ENCODE results near the gene SURF4. TPM values are rescaled to one million over a fixed set of nuclear protein-coding genes. Genes with fewer than 3 reads are reported as not detected.
A peak's percentile ranks its signal among the peaks of the same experiment; 100 is the strongest.
"Not testable (repeated sequence)": the region's sequence is repeated elsewhere in the genome, so short reads cannot be mapped to it uniquely, and the experiment has no call there.

SURF4 gene
- total RNA-seq, 1 donor from 2014 or later = 66.5 TPM

GRCh38 chr9:133344071-133344470 is 31.8 kb downstream of the SURF4 start:
- DNase-seq (no peak), ATAC-seq (no peak)
- intact Hi-C loops (cut with micrococcal nuclease) = no loop called here

GRCh38 chr9:133342570-133342969 is 33.3 kb downstream of the SURF4 start:
- DNase-seq (no peak), ATAC-seq (no peak)
- intact Hi-C loops (cut with micrococcal nuclease) = no loop called here

- intact Hi-C loops (cut with micrococcal nuclease) = no loop called here
Measured at GRCh38 chr9:133342069-133342406, 33.8 kb downstream of the SURF4 start.

GRCh38 chr9:133341369-133342068 is 34.3 kb downstream of the SURF4 start:
- ATAC-seq (peak; percentile 64), DNase-seq (peak; percentile 72)
- intact Hi-C loops (cut with micrococcal nuclease) = no loop called here

More at GRCh38 chr9:133342069-133342406, 33.8 kb downstream of the SURF4 start:
- DNase-seq (no peak), ATAC-seq (no peak)

GRCh38 chr9:133340916-133341315 is 34.9 kb downstream of the SURF4 start:
- intact Hi-C loops (cut with micrococcal nuclease) = no loop called here

GRCh38 chr9:133340256-133340655 is 35.6 kb downstream of the SURF4 start:
- DNase-seq = no peak
- intact Hi-C loops (cut with micrococcal nuclease) = no loop called here
- no peak for ATAC-seq

More at GRCh38 chr9:133340916-133341315, 34.9 kb downstream of the SURF4 start:
- DNase-seq = no peak
- no peak for ATAC-seq

- intact Hi-C loops (cut with micrococcal nuclease) = no loop called here
- DNase-seq = no peak
Measured at GRCh38 chr9:133339641-133340040, 36.2 kb downstream of the SURF4 start.

GRCh38 chr9:133335924-133336811 is 39.7 kb downstream of the SURF4 start, which contains the start of gene SURF6:
Gene SURF6 (minus strand): TSS chr9:133336188. CDS start chr9:133336132, 56 bp downstream.
- DNase-seq (peak; percentile 95), ATAC-seq (peak; percentile 95)
- intact Hi-C loops (cut with micrococcal nuclease) = no loop called here

More at GRCh38 chr9:133339641-133340040, 36.2 kb downstream of the SURF4 start:
- ATAC-seq = no peak

- DNase-seq; ATAC-seq; intact Hi-C loops (cut with micrococcal nuclease): not testable (repeated sequence)
Measured at GRCh38 chr9:133334888-133335287, 41.0 kb downstream of the SURF4 start.

- DNase-seq (no peak), ATAC-seq (no peak)
- intact Hi-C loops (cut with micrococcal nuclease) = no loop called here
Measured at GRCh38 chr9:133334161-133334560, 41.7 kb downstream of the SURF4 start.

GRCh38 chr9:133333566-133333965 is 42.3 kb downstream of the SURF4 start:
- DNase-seq (no peak), ATAC-seq (no peak)
- intact Hi-C loops (cut with micrococcal nuclease) = no loop called here

GRCh38 chr9:133333011-133333410 is 42.8 kb downstream of the SURF4 start:
- DNase-seq = no peak
- ATAC-seq = no peak
- intact Hi-C loops (cut with micrococcal nuclease) = no loop called here

- intact Hi-C loops (cut with micrococcal nuclease) = no loop called here
- DNase-seq (no peak), ATAC-seq (no peak)
Measured at GRCh38 chr9:133332381-133332730, 43.5 kb downstream of the SURF4 start.

- DNase-seq (no peak), ATAC-seq (no peak)
- intact Hi-C loops (cut with micrococcal nuclease) = no loop called here
Measured at GRCh38 chr9:133331641-133332380, 44.0 kb downstream of the SURF4 start.

GRCh38 chr9:133331221-133331620 is 44.6 kb downstream of the SURF4 start:
- DNase-seq (no peak), ATAC-seq (no peak)
- intact Hi-C loops (cut with micrococcal nuclease) = no loop called here

- intact Hi-C loops (cut with micrococcal nuclease); ATAC-seq; DNase-seq: not testable (repeated sequence)
Measured at GRCh38 chr9:133329306-133330156, 46.3 kb downstream of the SURF4 start.

- ATAC-seq = no peak
- intact Hi-C loops (cut with micrococcal nuclease) = no loop called here
Measured at GRCh38 chr9:133327834-133328484, 47.9 kb downstream of the SURF4 start.

GRCh38 chr9:133327021-133327420 is 48.8 kb downstream of the SURF4 start:
- intact Hi-C loops (cut with micrococcal nuclease); DNase-seq; ATAC-seq: not testable (repeated sequence)

More at GRCh38 chr9:133327834-133328484, 47.9 kb downstream of the SURF4 start:
- DNase-seq = no peak

All from left ventricle myocardium superior (tissue), 1 donor.